Fibroblast of the conjunctiva (primary cell): ENCODE results near the gene TMEM51.

Source experiments
- DNase-seq: peaks from one replicate; pipeline ENCODE4 v3.0.0-alpha.2; 2010; ENCODE audit warnings: low read depth

Gene TMEM51

DNA sequence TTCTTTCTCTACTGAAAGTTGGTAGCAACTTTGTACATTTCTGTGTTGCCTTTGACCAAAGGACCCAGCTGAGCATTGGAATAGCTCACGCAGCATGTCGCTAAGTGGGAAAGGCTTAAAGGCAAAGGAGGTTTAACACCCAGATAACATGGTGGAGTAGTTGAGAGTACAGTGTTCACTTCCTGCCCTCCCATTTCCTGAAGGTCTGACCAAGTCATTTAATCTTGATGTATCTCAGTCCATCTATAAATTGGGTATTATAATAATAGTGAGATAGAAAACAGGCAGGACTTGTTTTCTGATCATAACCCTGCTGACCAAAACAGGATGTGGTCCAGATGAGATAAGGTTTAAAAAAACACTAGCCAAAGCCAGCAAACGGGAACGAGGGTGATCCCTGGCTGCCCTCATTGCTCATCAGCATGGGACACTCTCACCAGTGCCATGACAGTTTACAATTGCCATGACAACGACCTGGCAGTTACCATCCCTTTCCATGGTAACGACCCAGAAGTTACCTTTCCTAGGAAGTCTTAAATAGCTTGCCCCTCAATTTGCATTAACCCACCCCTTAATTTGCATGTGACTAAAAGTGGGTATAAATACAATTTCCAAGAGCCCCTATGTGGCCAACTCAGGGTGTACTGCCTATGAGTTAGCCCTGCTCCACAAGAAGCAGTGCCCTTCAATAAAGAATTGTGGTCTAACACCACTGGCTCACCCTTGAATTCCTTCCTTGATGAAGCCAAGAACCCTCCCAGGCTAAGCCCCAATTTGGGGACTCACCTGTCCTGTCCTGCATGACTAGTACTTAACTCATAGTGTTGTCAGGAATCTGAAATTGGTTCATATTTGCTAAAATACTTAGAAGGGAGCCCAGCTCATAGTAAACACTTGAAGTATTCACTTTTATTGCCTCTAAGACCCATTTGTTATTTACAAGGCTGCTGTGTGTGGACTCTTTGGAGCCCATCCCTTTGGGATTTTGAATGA lies 65.0 kb downstream of the TMEM51 start:
- no peak for DNase-seq

- no peak for DNase-seq
Observed at GRCh38 chr1:15219280-15220023, 65.9 kb downstream of the TMEM51 start.

GRCh38 chr1:15220024-15220392 lies 66.5 kb downstream of the TMEM51 start:
- no peak for DNase-seq

- DNase-seq: no peak
Observed at GRCh38 chr1:15220825-15221431, 67.4 kb downstream of the TMEM51 start.

DNA sequence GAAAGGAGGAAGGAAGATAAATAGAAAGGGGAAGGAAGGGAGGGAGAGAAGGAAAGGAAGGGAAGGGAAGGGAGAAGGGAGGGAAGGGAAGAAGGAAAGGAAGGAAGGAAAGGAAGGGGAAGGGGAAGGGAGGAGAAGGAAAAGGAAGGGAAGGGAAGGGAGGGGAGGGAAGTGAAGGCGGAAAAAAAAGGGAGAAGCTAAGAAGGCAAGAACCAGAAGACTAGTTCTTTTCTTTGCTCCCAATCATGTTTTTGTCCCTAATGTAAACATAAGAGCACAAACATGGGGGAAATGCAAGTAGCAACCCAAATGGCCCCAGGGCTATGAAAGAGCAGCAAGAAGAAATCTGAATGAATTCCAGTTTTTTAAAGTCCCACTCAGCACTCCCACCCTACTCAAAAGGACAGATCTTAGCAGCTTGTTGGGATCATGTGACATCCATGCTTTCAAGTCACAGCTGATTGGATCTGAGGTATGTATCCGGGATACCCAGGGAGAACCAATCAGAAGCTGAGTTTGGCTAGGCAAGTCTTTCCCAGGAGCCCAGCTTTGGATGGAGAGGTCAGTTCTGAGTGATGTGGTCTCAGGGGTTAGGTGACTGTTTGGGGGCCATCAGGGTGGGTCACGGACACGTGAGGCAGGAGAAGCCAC lies 69.2 kb downstream of the TMEM51 start:
- DNase-seq: no peak

- no peak for DNase-seq
Observed at GRCh38 chr1:15224259-15224869, 70.8 kb downstream of the TMEM51 start.

DNA sequence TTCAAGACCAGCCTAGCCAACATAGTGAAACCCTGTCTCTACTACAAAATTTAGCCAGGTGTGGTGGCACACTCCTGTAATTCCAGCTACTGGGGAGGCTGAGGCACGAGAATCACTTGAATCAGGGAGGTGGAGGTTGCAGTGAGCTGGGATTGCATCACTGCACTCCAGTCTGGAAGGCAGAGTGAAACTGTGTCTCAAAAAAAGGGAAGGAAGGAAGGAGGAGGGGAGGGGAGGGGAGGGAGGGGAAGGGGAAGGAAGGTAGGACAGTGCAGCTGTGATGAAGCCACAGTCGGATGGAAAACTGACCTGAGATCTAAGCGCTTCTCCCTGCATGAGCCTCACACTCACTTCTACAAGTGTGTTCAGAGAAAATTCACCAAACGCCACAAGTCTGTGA lies 71.4 kb downstream of the TMEM51 start:
- no peak for DNase-seq

DNA sequence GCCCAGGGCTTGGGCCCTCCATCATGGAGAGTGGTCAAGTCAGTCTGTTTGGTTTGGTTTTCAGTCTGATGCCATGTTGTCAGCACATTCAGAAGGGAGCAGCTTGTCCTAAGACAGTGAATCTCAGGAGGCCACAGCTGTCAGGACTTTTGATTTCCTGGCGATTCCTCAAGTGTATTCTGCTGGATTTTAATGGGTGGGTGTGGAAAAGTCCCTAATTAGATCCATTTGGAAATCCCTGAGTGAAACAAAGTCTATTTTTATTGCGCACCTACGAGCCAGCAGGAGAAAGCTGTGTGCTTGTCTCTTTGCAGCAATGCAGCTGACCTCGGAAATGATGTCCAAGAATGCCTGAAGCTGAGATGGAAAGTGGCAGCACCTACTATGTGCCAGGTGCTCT lies 71.9 kb downstream of the TMEM51 start:
- DNase-seq: no peak

DNA sequence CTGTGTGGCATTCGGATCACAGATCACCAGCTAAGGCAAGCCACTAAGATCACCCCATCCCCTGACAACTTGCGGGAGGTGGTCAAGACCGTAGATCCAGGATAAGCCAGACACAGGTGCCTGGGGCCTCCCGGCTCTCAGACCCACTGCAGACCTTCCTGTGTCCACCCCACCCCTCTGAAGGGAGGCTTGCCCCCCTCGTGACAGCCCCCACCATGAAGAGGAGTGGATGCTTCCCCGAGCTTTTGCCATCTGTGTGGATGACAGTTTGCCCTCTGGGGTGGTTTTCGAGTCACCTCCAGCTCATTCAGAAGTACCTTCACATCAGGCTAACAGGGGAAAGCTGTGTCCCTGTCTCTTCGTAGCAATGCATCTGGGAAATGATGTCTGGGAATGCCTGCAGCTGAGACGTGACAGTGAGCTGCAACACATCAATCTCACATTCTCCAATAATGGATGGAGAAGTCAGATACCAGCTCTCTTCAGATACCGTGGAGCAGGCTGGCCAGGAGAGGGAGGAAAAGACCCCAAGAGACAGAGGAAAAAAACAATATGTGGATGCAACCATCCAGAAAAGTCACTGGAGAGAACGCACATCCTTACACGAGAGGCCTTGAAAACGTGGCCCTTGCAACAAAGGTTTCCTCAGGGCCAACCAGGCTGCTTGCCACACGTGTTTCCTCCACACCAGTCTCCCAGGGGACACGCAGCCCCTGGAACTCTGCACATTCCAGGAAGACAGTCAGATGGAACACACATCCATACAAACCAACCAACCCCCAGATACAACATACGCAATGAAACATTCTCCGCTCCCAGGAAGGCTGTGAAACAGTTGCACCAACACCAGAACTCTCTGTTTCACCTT lies 73.1 kb downstream of the TMEM51 start:
- DNase-seq: no peak

- DNase-seq: no peak
Observed at GRCh38 chr1:15229707-15230131, 76.2 kb downstream of the TMEM51 start.

DNA sequence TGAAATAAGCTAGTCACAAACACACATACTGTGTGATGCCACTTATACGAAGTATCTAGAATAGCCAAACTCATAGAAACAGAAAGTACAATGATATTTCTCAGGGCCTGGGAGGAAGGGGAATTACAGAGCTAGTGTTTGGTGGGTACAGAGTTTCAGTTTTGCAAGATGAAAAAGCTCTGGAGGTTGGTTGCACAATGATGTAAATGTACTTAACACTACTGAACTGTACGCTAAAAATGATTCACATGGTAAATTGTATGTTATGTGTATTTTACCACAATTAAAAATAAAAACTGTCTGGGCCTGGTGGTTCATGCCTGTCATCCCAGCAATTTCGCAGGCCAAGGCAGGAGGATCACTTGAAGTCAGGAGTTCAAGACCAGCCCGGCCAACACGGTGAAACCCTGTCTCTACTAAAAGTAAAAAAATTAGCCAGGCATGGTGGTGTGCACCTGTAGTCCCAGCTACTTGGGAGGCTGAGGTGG lies 78.2 kb downstream of the TMEM51 start:
- DNase-seq: no peak

GRCh38 chr1:15233689-15234088 lies 80.1 kb downstream of the TMEM51 start:
- no peak for DNase-seq

GRCh38 chr1:15236321-15236721 lies 82.8 kb downstream of the TMEM51 start:
- DNase-seq: no peak

- DNase-seq: no peak
Observed at GRCh38 chr1:15236746-15237145, 83.2 kb downstream of the TMEM51 start.

DNA sequence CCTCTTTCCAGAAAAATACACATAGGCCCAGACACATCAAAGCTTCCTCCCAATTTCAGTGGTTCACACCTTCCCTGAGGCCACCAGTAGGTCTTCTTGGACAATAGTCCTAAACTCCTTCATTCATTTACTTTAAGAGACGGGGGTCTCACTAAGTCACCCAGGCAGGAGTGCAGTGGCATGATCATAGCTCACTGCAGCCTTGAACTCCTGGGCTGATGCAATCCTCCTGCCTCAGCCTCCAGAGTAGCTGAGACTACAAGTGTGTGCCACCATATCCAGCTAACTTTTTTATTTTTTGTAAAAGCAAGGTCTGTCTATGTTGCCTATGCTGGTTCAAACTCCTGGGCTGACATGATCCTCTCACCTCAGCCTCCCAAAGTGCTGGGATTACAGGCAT lies 85.2 kb downstream of the TMEM51 start:
- no peak for DNase-seq

DNA sequence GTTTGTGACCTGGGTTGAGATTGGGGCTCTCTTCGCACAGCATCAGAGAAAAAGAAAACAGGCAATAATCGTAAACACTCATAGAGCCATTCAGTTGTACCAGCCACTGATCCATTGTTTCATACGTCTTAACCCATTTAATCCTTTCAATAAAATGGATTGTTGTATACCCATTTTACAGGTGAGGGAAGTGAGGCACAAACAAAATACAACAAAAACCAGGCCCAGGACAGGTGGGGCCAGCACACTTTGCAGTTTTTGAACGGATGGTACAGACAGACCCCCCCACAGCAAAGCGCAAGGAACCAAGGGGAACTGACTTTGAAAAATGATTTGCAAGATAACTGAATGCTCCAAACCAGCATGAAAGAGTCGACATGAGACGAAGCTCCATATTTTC lies 89.2 kb downstream of the TMEM51 start:
- DNase-seq: no peak

DNA sequence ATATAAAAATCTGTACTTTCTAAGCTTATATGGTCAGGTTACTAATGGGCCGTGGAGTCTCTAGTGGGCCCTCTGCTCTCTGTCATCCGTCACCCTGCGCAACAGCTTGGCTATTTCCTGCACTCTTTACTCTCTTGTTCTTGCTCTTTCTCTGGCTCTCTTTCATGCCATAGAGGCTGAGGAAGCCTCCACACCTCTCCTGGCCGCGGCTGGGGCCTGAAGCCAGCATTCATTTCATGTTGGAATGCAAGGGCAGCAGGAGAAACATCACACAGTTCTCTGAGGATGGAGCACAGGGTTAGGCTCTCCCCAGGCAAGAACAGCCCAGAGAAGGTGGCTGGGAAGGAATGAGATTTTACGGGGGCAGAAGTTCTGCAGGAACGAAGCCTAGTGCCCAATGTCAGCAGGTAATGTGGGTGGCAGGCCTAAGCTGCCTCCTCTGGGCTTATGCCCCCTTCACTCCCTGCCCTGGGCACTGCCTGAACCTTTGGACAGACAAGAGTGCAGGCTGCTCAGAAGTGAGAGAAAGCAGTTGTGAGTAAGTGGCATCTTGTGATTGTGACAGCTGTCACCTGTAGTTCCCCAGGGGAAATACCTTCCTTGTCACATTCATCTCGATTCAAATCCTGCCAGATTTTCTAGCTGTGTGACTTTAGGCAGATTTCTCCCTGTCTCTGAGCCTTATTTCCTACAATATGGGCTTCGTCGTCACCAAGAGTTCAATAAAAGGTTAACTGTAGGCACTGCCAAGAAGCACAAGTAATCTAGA lies 89.9 kb downstream of the TMEM51 start:
- no peak for DNase-seq

DNA sequence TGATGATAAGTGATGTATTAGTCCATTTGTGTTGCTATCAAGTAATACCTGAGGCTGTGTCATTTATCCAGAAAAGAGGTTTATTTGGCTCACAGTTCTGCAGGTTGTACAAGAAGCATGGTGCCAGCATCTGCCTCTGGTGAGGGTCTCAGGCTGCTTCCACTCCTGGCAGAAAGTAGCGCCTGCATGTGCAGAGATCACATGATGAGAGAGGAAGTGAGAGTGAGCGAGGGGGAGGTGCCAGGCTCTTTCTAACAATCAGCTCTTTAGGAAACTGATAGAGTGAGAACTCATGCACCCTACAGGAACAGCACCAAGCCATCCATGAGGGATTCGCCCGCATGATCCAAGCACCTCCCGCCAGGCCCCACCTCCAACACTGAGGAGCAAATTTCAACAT lies 91.3 kb downstream of the TMEM51 start:
- DNase-seq: no peak

- DNase-seq: no peak
Observed at GRCh38 chr1:15245593-15246360, 92.2 kb downstream of the TMEM51 start.
